Muscle of back (tissue), 13 donors: Measurements from ENCODE around the gene INAVA. TPM values are rescaled to one million over a fixed set of nuclear protein-coding genes. Genes with fewer than 3 reads are reported as not detected.

Experiments
- DNase-seq, 3 donors: peaks; one replicate each; pipeline versions ENCODE4 v3.0.0 to v3.0.0-alpha.2; 2013
- long read RNA-seq, 9 donors: transcript quantifications; one replicate each; lab custom pipeline, GENCODE V29; 2026
- polyA plus RNA-seq, 10 donors: library from polyadenylated mRNA; unstranded; fragments of 120-200 nt; gene quantifications; one replicate each; pipeline ENCODE4 v1.2.1, GENCODE V29; 2013; ENCODE audit not compliant: insufficient read length in 10 of 10

INAVA gene, protein sequence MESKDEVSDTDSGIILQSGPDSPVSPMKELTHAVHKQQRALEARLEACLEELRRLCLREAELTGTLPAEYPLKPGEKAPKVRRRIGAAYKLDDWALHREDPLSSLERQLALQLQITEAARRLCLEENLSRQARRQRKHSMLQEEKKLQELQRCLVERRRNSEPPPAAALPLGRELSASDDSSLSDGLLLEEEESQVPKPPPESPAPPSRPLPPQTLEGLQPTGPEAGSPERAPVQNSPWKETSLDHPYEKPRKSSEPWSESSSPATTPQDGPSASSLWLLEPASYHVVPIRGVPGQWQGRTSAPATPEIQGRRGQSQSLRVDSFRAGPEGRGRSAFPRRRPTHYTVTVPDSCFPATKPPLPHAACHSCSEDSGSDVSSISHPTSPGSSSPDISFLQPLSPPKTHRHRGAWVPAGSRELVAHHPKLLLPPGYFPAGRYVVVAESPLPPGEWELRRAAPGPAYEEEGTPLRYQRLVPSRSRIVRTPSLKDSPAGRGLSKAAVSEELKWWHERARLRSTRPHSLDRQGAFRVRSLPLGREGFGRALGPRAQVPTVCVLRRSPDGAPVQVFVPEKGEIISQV
- polyA plus RNA-seq: 1 to 10 TPM; 1.5 to 7.7 (median 2.2) TPM
- long read RNA-seq, donor 1: 0 reads
- long read RNA-seq, donor 2: 0 reads
- long read RNA-seq, donor 3: 0 reads
- long read RNA-seq, donor 4: 0 reads
- long read RNA-seq, donor 5: 0 reads
- long read RNA-seq, donor 6: 0 reads
- long read RNA-seq, donor 7: 0 reads
- long read RNA-seq, donor 8: 0 reads
- long read RNA-seq, donor 9: 0 reads

DNA sequence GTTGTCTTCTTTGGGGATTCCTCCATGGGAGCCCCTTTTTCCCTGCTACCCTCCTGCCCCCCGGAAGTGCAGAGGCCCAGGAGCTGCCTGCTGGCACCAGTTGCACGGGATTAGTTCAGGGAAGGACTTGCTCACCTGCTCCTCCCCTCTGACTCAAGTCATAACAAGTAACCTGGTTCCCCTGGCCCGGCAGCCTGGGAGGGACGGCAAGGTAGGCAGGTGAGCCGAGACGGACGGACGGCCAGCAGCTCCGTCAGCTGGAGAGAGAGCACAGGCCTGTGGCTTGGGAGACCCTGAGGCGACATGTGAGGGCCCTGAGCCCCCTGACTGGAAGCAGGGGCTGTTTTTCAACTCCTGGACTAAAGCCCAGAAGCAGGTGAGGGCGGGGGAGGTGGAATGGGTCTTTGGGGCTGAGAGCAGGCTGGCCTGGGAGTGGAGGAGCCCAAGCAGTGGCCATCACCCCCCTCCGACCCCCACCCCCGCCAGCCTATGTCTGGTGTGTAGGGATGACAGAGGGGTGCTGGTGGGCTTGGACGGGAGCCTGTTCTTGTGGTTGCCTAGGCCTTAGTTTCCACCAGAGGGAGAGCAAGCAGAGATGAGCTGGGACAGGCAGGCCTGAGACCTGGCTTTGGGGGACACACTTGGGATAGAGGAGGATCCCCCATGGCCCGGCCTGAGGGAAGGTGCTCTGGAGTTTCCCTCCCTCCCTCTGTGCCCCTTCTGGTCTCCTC is at the start of gene INAVA:
TSS of gene INAVA (plus strand) at position 189 of the 731 bp plus-strand sequence. CDS start 3,501 bp downstream, outside the sequence.
- no peak for DNase-seq

DNA sequence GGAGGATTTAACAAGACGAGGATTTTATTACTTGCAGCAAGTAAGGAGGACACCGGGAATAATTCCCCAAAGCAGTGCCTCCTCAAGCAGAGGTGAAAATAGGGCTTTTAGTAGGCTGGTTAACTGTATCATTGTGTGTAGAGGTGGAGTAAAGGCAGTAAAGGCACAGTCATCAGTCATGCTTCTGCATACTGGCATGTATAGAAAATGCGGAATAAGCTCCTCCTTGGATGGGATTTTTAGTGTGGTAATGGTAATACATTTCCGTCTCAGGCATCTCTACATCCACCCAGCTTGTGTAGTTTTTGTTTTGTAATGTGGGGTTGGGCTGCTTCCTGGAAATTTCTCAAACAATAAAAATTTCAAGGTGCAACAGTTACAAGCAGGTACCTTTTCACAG is 49.3 kb upstream of the INAVA start:
- DNase-seq: no peak

DNA sequence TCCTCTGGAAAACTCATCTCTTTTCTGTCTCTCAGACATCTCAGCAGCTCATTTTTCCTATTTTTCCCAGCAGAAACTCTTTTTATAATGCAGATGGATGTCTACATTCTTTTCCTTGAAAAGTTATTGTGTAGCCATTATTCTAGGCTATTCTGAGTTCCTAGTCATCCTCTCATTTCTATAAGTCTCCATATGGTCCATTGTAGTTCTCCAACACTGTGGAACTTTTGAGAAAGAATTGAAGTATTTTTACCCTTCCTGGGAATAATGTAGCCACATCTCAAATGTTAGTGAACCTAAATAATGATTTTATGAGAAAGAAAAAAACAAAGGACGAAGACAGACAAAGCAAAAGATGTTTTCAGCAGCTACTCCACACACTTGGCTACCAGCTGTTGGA is 48.3 kb upstream of the INAVA start:
- no peak for DNase-seq

DNA sequence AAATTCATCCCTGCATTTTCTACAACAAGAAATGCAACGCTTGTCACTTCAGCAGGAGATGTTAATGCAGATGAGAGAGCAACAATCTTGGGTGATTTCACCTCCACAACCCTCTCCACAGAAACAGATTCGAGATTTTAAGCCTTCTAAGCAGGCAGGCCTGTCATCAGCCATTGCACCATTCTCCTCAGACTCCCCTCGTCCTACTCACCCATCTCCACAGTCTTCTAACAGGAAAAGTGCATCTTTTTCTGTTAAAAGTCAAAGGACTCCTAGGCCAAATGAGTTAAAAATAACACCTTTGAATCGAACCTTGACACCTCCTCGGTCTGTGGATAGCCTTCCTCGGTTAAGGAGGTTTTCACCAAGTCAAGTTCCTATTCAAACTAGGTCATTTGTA is 45.3 kb upstream of the INAVA start:
- no peak for DNase-seq

DNA sequence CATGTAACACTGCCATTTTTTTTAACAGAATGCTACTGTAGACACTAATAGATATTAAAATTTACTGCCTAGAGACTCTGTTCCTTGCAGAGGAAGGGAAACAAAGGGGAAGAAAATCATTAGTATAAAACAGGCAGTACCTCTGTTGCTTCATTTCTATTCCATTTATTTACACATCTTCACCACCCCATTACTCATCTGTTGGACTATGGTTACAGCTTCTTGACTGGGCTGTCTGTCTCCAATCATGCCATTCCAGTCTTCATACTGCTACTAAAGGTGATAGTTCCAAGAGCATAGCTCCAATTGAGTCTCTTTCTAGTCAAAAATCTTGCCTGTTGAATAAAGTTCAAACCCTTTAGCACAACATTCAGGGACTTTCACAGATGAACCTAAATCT is 44.1 kb upstream of the INAVA start:
- no peak for DNase-seq

DNA sequence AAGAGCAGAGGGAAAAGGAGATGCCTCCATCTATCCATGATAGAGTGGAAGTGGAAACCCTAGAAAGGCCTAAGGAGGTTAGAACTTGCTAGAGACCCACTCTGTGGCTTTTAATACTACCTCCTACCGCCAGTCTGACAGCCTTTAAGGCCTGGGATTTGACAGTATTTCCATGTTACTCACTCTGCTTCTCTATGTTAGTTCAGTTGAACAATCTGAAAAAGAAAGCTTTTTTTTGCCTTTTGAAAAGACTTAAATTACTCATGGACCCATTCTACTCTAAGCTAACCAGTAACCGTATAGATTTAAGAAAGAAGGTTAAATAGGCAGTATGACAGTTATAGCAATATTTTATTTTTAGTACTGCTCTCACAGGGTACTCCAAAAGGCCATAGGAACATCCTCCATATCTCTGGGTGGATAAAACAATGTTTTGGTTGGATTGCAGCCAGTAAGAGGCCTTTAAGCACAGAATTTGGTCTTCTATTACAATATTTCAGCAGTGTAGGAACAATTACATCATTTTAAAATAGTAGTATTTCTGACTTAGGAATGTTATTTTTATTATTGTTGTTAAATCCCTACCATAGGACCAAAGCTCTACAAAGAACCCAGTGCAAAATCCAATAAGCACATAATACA is 37.9 kb upstream of the INAVA start:
- DNase-seq: peak in 2 of 3 donors; percentile 44 to 64

DNA sequence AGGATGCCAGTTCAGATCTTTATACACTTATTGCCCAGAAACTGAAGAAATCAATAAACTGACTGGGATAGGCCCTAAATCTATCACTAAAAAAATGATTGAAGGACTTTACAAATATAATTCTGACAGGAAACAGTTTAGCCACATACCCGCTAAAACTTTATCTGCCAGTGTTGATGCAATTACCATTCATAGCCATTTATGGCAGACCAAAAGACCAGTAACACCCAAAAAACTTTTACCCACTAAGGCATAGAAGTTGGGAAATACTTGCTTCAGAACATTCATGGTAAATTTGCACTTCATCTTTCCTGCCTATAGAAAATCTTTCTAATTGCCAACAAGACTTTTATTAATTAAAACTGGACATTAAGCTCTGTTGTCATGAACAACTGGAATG is 36.9 kb upstream of the INAVA start:
- no peak for DNase-seq

DNA sequence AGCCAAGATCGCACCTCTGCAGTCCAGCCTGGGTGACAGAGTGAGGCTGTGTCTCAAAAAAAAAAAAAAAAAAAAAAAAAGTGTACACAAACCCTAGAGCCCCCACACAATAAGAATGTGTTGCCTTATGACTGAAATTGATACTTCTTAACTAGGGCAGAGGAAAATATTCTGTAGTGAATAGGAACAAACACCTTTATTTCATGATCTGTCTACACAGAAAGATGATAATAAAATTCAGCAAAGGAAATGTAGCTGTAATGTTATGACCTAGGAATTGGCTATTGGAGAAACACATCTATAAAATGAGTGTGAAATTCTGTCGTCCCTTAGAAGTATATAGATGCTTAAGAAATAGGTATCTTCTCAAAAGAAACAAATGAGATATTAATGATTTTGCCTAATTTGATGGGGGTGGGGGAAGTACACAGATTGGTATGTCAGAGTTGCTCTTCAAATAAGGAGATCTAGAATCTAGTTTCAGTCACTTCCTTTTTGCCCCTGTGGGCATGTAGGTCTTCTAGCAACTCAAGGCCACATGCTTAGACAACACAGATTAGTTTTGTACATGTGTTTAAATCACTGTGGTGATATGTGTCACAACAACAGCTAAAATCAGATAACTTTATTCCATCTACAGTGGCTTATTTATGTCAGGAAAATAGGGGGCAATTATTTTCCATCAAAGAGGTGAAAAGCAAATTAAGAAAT is 32.6 kb upstream of the INAVA start:
- no peak for DNase-seq

DNA sequence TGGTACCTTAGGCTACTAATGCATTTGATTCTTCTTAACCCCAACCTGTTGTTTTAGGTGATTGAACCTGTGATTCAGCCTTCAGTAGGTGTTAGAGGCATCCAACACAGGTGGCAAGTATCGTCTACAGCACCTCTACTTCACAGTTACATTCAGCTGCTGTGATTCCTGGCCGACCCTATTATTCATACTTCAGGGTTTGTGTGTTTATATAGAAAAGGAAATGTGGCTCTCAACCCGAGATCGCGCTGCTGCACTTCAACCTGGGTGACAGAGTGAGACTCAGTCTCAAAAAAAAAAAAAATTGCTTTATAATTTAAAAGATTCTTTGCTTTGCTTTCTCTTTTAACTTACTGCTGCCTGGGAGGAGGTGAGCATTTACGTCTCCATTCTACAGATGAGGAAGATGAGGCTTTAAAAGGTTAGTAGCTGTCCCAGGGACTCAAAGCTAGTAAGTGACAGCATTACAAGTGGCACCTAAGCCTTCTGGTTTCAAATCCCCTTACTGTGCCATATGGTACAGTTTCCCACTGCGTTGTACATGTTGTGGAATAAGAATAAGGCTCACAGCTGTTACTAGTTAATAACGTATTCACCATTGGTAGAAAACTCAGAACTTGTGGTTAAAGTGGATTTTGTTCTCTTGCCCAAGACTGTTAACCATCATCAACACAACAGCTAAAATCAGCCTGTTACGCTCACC is 31.8 kb upstream of the INAVA start:
- DNase-seq: no peak

DNA sequence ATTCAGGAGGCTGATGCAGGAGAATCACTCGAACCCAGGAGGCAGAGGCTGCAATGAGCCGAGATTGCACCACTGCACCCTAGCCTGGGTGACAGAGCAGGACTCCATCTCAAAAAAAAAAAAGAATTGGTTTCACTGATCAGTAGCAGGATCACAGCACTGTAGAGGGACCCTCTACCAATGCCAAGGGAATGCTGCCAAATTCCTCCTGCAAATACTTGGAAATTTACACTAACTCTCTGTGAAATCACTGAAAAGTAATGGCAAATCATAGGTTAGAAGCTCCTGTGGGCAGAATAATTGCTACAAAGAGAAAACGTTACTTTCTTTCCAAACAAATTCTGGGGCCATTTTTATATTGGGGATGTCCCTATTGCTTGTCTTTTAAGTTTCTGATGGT is 28.6 kb upstream of the INAVA start:
- peak in 2 of 3 donors; percentile 31 to 46 for DNase-seq

DNA sequence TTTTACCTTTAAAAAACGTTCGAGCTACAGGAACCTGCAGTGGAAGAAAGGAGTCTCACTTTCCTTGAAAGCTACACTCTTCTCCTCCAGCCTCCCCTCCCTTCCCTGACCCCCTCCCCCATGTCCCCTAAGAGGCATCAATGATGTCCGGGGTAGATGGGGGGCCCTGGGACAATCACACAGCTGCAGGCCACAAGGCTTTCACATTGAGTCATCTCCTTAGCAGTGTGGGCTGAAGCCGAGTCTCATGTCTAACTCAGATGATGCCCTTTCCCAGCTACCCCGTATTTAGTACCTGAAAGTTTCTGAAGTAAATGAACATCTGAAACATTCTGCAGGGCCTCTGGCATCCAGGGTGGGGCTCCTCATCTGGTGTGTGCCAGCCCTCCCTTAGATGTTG is 28.2 kb upstream of the INAVA start:
- DNase-seq: no peak

DNA sequence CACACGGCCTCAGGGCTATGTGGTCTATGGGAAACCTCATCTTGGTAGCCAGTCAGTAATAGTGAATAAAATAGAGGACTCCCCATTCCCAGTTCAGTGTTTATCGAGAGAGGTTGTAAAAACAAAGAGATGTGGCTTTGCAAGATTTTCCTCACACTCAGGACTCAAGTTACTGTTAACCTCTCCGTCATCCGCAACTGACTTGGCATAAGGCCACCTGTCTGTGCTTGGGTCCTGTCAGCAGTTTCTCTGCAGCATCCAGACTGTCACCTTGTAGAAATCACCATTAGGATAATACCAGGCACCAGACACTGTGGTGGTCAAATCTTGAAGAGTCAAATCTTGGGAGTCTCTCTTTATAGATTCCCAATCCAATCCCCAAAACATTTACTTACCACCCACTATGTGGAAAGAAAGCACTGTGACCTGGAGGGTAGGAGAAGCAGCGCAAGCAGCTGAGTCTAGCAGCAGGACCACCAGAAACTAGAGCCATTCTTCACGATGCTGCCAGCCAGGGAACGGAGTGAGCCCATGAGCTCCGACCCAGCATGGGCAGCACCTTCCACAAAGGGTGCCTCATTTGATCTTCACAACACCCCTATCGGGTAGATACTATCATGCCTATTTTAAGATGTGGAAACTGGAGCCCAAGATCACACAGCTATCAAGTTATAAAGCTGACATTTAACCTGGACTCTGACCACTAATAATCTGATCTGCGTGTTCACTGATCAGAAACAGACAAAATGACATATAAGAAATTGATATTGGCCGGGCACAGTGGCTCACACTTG is 27.5 kb upstream of the INAVA start:
- peak in 1 of 3 donors; percentile 20 for DNase-seq

DNA sequence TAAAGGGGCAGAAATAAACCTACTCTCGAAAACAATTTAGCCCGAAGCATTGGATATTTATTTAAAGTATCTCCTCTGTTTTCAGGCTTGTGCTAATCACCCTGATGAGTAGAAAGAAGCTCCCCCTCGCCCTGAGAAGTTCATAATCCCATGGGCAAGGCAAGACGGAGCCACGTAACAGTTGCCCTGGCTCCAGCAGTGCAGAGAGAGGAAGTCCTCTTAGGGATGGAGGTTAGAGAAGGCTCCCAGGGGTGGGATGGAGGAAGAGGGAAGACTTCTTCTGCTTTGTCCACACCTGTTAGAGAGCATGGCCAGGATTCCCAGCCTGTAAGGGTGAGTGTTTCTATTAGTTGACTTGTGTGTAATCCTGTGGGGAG is 25.3 kb upstream of the INAVA start:
- no peak for DNase-seq

DNA sequence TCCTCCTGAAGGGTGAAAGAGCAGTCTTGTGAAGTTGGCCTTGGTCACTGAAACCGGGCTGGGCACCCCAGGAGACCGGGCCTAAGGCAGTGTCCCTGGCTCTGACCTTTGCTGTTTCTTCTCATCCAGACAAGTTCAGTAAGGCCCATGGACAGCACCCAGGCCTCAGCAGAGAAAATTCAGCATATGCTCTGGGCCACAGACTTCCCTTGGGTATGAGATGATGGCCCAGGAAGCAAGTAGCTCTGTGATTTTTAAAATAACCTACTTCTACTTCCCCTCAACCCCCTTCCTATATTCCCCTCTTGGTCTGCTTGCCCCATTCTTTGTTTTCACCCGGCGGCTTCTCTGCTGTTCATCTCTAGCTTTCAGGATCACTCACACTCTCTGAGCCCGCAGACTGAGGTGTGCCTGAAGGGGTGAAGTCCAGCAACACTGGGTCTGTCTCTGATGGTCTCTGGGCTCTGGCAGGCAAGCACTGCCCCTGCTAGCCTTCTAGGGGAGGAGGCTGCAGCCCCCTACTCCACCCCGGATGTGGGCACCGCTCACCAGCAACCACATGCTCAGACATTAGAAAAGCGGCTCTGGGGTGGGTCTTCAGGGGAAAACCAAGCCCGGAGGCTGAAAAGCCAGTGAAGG is 24.8 kb upstream of the INAVA start:
- DNase-seq: no peak

DNA sequence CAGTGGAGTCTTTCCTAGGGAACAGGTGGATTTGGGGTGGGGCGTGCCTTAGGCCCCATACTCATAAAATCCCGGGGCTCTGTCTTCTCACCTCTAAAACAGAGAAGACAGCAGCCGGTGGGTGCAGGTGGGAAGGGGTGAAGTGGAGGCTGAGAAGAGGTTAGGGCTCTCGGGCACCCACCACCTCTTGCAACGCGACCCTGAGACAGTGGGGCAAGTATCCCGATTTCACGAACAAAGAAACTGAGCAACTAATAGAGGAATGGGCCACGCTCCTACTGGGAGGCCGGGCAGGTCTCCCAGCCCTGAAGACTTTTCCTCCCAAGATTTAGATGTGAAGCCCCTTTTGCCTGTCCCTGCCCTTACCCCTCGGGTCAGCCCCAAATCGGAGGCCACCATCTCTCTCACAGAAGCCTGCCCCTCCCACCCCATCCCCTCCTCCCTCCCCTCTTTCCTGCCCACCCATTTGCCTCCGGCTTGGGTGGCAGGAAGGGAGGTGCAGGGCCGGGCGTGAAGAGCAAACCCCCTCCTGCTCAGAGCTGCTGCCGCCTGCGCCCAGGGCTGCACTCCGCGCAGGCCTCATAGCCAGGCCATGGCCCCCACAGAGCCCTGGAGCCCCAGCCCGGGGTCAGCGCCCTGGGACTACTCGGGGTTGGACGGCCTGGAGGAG is 22.1 kb upstream of the INAVA start, which contains the start of gene GPR25:
TSS of gene GPR25 (plus strand) at position 536 of the 670 bp plus-strand sequence. CDS start at position 593, 57 bp downstream.
- no peak for DNase-seq

DNA sequence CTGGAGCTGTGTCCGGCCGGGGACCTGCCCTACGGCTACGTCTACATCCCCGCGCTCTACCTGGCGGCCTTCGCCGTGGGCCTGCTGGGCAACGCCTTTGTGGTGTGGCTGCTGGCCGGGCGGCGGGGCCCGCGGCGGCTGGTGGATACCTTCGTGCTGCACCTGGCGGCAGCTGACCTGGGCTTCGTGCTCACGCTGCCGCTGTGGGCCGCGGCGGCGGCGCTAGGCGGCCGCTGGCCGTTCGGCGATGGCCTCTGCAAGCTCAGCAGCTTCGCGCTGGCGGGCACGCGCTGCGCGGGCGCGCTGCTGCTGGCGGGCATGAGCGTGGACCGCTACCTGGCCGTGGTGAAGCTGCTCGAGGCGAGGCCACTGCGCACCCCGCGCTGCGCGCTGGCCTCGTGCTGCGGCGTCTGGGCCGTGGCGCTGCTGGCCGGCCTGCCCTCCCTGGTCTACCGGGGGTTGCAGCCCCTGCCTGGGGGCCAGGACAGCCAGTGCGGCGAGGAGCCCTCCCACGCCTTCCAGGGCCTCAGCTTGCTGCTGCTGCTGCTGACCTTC is 21.5 kb upstream of the INAVA start:
- peak in 1 of 3 donors; percentile 70 for DNase-seq

DNA sequence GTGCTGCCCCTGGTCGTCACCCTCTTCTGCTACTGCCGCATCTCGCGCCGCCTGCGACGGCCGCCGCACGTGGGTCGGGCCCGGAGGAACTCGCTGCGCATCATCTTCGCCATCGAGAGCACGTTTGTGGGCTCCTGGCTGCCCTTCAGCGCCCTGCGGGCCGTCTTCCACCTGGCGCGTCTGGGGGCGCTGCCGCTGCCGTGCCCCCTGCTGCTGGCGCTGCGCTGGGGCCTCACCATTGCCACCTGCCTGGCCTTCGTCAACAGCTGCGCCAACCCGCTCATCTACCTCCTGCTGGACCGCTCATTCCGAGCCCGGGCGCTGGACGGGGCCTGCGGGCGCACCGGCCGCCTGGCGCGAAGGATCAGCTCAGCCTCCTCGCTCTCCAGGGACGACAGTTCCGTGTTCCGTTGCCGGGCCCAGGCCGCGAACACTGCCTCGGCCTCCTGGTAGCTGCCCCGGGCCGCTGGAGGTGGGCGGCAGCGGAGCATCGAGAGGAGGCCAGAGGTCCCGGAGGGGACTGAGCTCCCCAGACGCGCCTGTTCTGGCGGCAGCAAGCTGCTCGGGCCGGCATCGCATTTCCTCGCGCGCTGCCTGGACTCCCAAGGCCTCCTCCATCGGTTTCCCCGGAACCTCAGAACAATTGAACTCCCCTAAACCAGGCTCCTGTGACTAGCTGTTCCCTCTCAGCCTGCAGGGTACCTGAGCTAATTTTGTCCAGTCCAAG is 20.9 kb upstream of the INAVA start:
- peak in 1 of 3 donors; percentile 49 for DNase-seq
